GM18505 (cell line): ENCODE results near the gene CTU1.

Experiments
- ATAC-seq: cut with Tn5 transposase; IDR thresholded peaks from one replicate; pipeline ENCODE4 v1.9.1; 2021; ENCODE audit not compliant: unreplicated experiment
- POLR2A ChIP-seq: IDR thresholded peaks from 4 replicates; pipeline ENCODE4 v1.6.1; 2011; ENCODE audit warnings: borderline replicate concordance; ENCODE audit not compliant: insufficient read depth, insufficient read length; ENCODE audit errors: extremely low read depth

CTU1 gene

GRCh38 chr19:51125421-51126075 lies 17.3 kb upstream of the CTU1 start:
- TF ChIP-seq POLR2A: no peak
- ATAC-seq: no peak

GRCh38 chr19:51124729-51125128 lies 16.5 kb upstream of the CTU1 start, which contains the start of gene SIGLEC9:
Gene SIGLEC9, plus strand, starts transcription at chr19:51124906. Its CDS starts 69 bp downstream, at chr19:51124975.
- no peak for ATAC-seq
- TF ChIP-seq POLR2A: no peak

GRCh38 chr19:51124216-51124615 lies 16.0 kb upstream of the CTU1 start:
- TF ChIP-seq POLR2A: no peak
- ATAC-seq: no peak

GRCh38 chr19:51123802-51124201 lies 15.6 kb upstream of the CTU1 start:
- TF ChIP-seq POLR2A: no peak

GRCh38 chr19:51123381-51123800 lies 15.2 kb upstream of the CTU1 start:
- ATAC-seq: no peak
- TF ChIP-seq POLR2A: no peak

More at GRCh38 chr19:51123802-51124201, 15.6 kb upstream of the CTU1 start:
- ATAC-seq: no peak

GRCh38 chr19:51122112-51122981 lies 14.1 kb upstream of the CTU1 start:
- no peak for TF ChIP-seq POLR2A
- no peak for ATAC-seq

- no peak for ATAC-seq
- no peak for TF ChIP-seq POLR2A
Measured at GRCh38 chr19:51121257-51121656, 13.0 kb upstream of the CTU1 start.

GRCh38 chr19:51120160-51120559 lies 12.0 kb upstream of the CTU1 start:
- no peak for ATAC-seq
- no peak for TF ChIP-seq POLR2A

GRCh38 chr19:51119611-51120010 lies 11.4 kb upstream of the CTU1 start:
- TF ChIP-seq POLR2A: no peak
- no peak for ATAC-seq

- ATAC-seq: no peak
- no peak for TF ChIP-seq POLR2A
Measured at GRCh38 chr19:51119101-51119500, 10.9 kb upstream of the CTU1 start.

- no peak for TF ChIP-seq POLR2A
- no peak for ATAC-seq
Measured at GRCh38 chr19:51116736-51117286, 8.6 kb upstream of the CTU1 start.

- TF ChIP-seq POLR2A: no peak
- no peak for ATAC-seq
Measured at GRCh38 chr19:51114087-51114729, 6.0 kb upstream of the CTU1 start.

- ATAC-seq: no peak
Measured at GRCh38 chr19:51111606-51112005, 3.4 kb upstream of the CTU1 start.

More at GRCh38 chr19:51111606-51112005, 3.4 kb upstream of the CTU1 start:
- TF ChIP-seq POLR2A: no peak
